ENCODE results near the gene SH3BGRL3. TPM values are rescaled to one million over a fixed set of nuclear protein-coding genes. Genes with fewer than 3 reads are reported as not detected.
"Not testable (repeated sequence)": the region's sequence is repeated elsewhere in the genome, so short reads cannot be mapped to it uniquely, and the experiment has no call there.

Gene SH3BGRL3
- polyA plus RNA-seq, 2 donors: 170 to 299 TPM

DNA sequence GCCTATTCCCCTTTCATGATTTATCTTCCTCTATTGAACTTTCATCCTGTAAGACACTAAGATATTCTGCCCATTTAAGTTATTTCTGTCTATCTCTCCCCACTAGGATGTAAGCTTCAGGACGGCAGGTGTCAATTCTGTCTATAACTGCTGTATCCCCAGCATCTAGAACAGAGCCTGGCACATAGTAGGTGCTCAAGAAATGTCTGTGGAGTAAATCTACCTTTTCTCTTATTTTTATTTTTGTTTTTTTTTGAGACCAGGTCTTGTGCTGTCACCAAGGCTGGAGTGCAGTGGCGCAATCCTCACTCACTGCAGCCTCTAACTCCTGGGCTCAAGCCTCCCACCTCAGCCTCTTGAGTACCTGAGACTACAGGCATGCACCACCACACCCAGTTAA lies 43.5 kb downstream of the SH3BGRL3 start:
- Histone ChIP-seq H3K36me3 (ENCODE audit: control insufficient read depth in 2 of 2, insufficient read depth in 2 of 2, low read length in 1 of 2) (peaks cover 0 to 35% of the 10 kb centered on the region in 2 donors), H3K27ac (ENCODE audit: low read depth in 2 of 2, low read length in 1 of 2) (no peak overlapping the region), H3K27me3 (ENCODE audit: control insufficient read depth in 1 of 2, insufficient read depth in 2 of 2, low read length in 2 of 2) (no peaks in the 10 kb centered on the region), H3K9me3 (ENCODE audit: control insufficient read depth in 2 of 2, insufficient read depth in 1 of 2, low read depth in 1 of 2, low read length in 1 of 2) (no peaks in the 10 kb centered on the region), H3K4me3 (ENCODE audit: low read depth in 1 of 2, low read length in 2 of 2) (no peak overlapping the region), H3K4me1 (ENCODE audit: control insufficient read depth in 2 of 2, insufficient read depth in 2 of 2, low read length in 1 of 2) (peaks cover 0 to 5% of the 10 kb centered on the region in 2 donors)
- WGBS, 2 donors: 88 to 97% methylated on average over 2 of the region's 2 CpGs

GRCh38 chr1:26324550-26324949 lies 44.7 kb downstream of the SH3BGRL3 start:
- peaks cover 0 to 38% of the 10 kb centered on the region in 2 donors for H3K36me3 ChIP-seq (ENCODE audit: control insufficient read depth in 2 of 2, insufficient read depth in 2 of 2, low read length in 1 of 2)
- H3K9me3 ChIP-seq (ENCODE audit: control insufficient read depth in 2 of 2, insufficient read depth in 1 of 2, low read depth in 1 of 2, low read length in 1 of 2): no peaks in the 10 kb centered on the region
- 85 to 89% methylated on average over 3 of the region's 3 CpGs for WGBS, 2 donors
- H3K4me3 ChIP-seq (ENCODE audit: low read depth in 1 of 2, low read length in 2 of 2): no peak overlapping the region
- H3K27ac ChIP-seq (ENCODE audit: low read depth in 2 of 2, low read length in 1 of 2): no peak overlapping the region
- peaks cover 0 to 5% of the 10 kb centered on the region in 2 donors for H3K4me1 ChIP-seq (ENCODE audit: control insufficient read depth in 2 of 2, insufficient read depth in 2 of 2, low read length in 1 of 2)
- no peaks in the 10 kb centered on the region for H3K27me3 ChIP-seq (ENCODE audit: control insufficient read depth in 1 of 2, insufficient read depth in 2 of 2, low read length in 2 of 2)

DNA sequence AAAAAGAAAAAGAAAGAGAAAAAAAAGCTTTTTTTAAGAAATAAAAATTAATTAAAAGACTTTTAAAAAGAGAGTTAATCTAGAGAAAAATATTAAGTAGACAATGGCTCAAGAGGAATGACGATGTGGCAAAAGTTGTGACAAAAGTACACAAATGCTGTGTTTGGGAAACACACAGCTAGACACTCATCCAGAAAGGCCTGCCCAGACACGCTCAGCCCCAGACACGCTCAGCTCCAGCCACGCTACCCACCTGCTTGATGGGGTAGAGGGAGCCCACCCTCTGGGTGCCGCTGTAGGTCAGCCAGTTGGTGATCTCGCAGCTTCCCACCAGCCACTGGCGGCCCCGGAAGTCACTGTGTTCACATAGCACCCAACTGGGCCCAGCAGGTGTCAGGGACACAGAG lies 48.1 kb downstream of the SH3BGRL3 start:
- 73 to 81% methylated on average over 8 of the region's 8 CpGs for WGBS, 2 donors
- Histone ChIP-seq H3K36me3 (ENCODE audit: control insufficient read depth in 2 of 2, insufficient read depth in 2 of 2, low read length in 1 of 2) (peaks cover 0 to 32% of the 10 kb centered on the region in 2 donors), H3K27me3 (ENCODE audit: control insufficient read depth in 1 of 2, insufficient read depth in 2 of 2, low read length in 2 of 2) (no peaks in the 10 kb centered on the region)

GRCh38 chr1:26328597-26328996 lies 48.7 kb downstream of the SH3BGRL3 start:
- no peak overlapping the region for H3K4me3 ChIP-seq (ENCODE audit: low read depth in 1 of 2, low read length in 2 of 2)
- no peaks in the 10 kb centered on the region for H3K27me3 ChIP-seq (ENCODE audit: control insufficient read depth in 1 of 2, insufficient read depth in 2 of 2, low read length in 2 of 2)
- H3K27ac ChIP-seq (ENCODE audit: low read depth in 2 of 2, low read length in 1 of 2): no peak overlapping the region
- WGBS, 2 donors: 82 to 95% methylated on average over 8 of the region's 8 CpGs
- peaks cover 0 to 32% of the 10 kb centered on the region in 2 donors for H3K36me3 ChIP-seq (ENCODE audit: control insufficient read depth in 2 of 2, insufficient read depth in 2 of 2, low read length in 1 of 2)
- H3K9me3 ChIP-seq (ENCODE audit: control insufficient read depth in 2 of 2, insufficient read depth in 1 of 2, low read depth in 1 of 2, low read length in 1 of 2): no peaks in the 10 kb centered on the region
- H3K4me1 ChIP-seq (ENCODE audit: control insufficient read depth in 2 of 2, insufficient read depth in 2 of 2, low read length in 1 of 2): peaks cover 0 to 3% of the 10 kb centered on the region in 2 donors

More for the DNA sequence above, 48.1 kb downstream of the SH3BGRL3 start:
- Histone ChIP-seq H3K9me3 (ENCODE audit: control insufficient read depth in 2 of 2, insufficient read depth in 1 of 2, low read depth in 1 of 2, low read length in 1 of 2) (no peaks in the 10 kb centered on the region), H3K4me3 (ENCODE audit: low read depth in 1 of 2, low read length in 2 of 2) (no peak overlapping the region), H3K4me1 (ENCODE audit: control insufficient read depth in 2 of 2, insufficient read depth in 2 of 2, low read length in 1 of 2) (peaks cover 0 to 3% of the 10 kb centered on the region in 2 donors), H3K27ac (ENCODE audit: low read depth in 2 of 2, low read length in 1 of 2) (no peak overlapping the region)

DNA sequence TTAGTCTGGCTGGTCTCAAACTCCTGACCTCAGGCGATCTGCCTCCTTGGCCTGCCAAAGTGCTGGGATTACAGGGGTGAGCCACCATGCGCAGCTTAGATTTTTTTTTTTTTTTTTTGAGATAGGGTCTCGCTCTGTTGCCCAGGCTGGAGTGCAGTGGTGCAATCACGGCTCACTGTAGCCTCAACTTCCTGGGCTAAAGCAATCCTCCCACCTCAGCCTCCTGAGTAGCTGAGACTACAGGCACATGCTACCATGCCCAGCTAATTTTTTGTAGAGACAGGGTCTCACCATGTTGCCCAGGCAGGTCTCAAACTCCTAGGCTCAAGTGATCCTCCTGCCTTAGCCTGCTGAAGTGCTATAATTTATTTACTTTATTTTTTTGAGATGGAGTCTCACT lies 49.5 kb downstream of the SH3BGRL3 start:
- not testable (repeated sequence) for H3K4me3 ChIP-seq (ENCODE audit: low read depth in 1 of 2, low read length in 2 of 2); H3K27ac ChIP-seq (ENCODE audit: low read depth in 2 of 2, low read length in 1 of 2); H3K27me3 ChIP-seq (ENCODE audit: control insufficient read depth in 1 of 2, insufficient read depth in 2 of 2, low read length in 2 of 2); H3K4me1 ChIP-seq (ENCODE audit: control insufficient read depth in 2 of 2, insufficient read depth in 2 of 2, low read length in 1 of 2); H3K9me3 ChIP-seq (ENCODE audit: control insufficient read depth in 2 of 2, insufficient read depth in 1 of 2, low read depth in 1 of 2, low read length in 1 of 2)
- peaks cover 0 to 24% of the 10 kb centered on the region in 2 donors for H3K36me3 ChIP-seq (ENCODE audit: control insufficient read depth in 2 of 2, insufficient read depth in 2 of 2, low read length in 1 of 2)
- 89 to 94% methylated on average over 3 to 4 of the region's 4 CpGs for WGBS, 2 donors

GRCh38 chr1:26330276-26330675 lies 50.4 kb downstream of the SH3BGRL3 start:
- peaks cover 0 to 23% of the 10 kb centered on the region in 2 donors for H3K36me3 ChIP-seq (ENCODE audit: control insufficient read depth in 2 of 2, insufficient read depth in 2 of 2, low read length in 1 of 2)
- no peak overlapping the region for H3K27ac ChIP-seq (ENCODE audit: low read depth in 2 of 2, low read length in 1 of 2)
- H3K9me3 ChIP-seq (ENCODE audit: control insufficient read depth in 2 of 2, insufficient read depth in 1 of 2, low read depth in 1 of 2, low read length in 1 of 2): no peaks in the 10 kb centered on the region
- 80 to 93% methylated on average over 5 of the region's 5 CpGs for WGBS, 2 donors
- peaks cover 0 to 3% of the 10 kb centered on the region in 2 donors for H3K4me1 ChIP-seq (ENCODE audit: control insufficient read depth in 2 of 2, insufficient read depth in 2 of 2, low read length in 1 of 2)
- no peaks in the 10 kb centered on the region for H3K27me3 ChIP-seq (ENCODE audit: control insufficient read depth in 1 of 2, insufficient read depth in 2 of 2, low read length in 2 of 2)
- H3K4me3 ChIP-seq (ENCODE audit: low read depth in 1 of 2, low read length in 2 of 2): no peak overlapping the region

Other genes starting within 250 kb of the SH3BGRL3 start
- gene SLC30A2, start 234.0 kb upstream of the SH3BGRL3 start, polyA plus RNA-seq: under 1 TPM in 1 of 2 donors, not detected in 1; 0.01 TPM
- under 1 TPM; 0.10 to 0.19 TPM for gene TRIM63, start 212.5 kb upstream of the SH3BGRL3 start, polyA plus RNA-seq
- 1 to 10 TPM; 2.6 to 3.7 TPM for gene PDIK1L, start 168.3 kb upstream of the SH3BGRL3 start, polyA plus RNA-seq
- 1 to 10 TPM in 1 of 2 donors, under 1 TPM in 1; 0.94 to 1.6 TPM for gene FAM110D, start 121.0 kb upstream of the SH3BGRL3 start, polyA plus RNA-seq
- gene C1orf232, start 111.1 kb upstream of the SH3BGRL3 start, polyA plus RNA-seq: not detected
- 10 to 100 TPM; 42.3 to 63.3 TPM for gene ZNF593, start 110.2 kb upstream of the SH3BGRL3 start, polyA plus RNA-seq
- under 1 TPM; 0.12 to 0.22 TPM for gene ZNF593OS, start 108.3 kb upstream of the SH3BGRL3 start, polyA plus RNA-seq
- gene CNKSR1, start 102.6 kb upstream of the SH3BGRL3 start, polyA plus RNA-seq: 10 to 100 TPM; 18.7 to 31.9 TPM
- gene CATSPER4, start 89.5 kb upstream of the SH3BGRL3 start, polyA plus RNA-seq: not detected
- gene CEP85, start 45.9 kb upstream of the SH3BGRL3 start, polyA plus RNA-seq: 1 to 10 TPM; 5.3 to 5.9 TPM
- 10 to 100 TPM; 10.1 to 16.0 TPM for gene UBXN11, start 26.6 kb downstream of the SH3BGRL3 start, polyA plus RNA-seq
- gene CD52, start 37.9 kb downstream of the SH3BGRL3 start, polyA plus RNA-seq: 10 to 100 TPM; 17.0 to 20.6 TPM
- gene CRYBG2, start 74.0 kb downstream of the SH3BGRL3 start, polyA plus RNA-seq: 100 to 1,000 TPM; 163 to 275 TPM
- under 1 TPM; 0.28 to 0.51 TPM for gene ZNF683, start 92.7 kb downstream of the SH3BGRL3 start, polyA plus RNA-seq
- not detected for gene LIN28A, start 130.7 kb downstream of the SH3BGRL3 start, polyA plus RNA-seq
- gene DHDDS, start 152.2 kb downstream of the SH3BGRL3 start, polyA plus RNA-seq: 10 to 100 TPM; 22.6 to 29.3 TPM
- 100 to 1,000 TPM; 314 to 439 TPM for gene HMGN2, start 192.4 kb downstream of the SH3BGRL3 start, polyA plus RNA-seq
- gene RPS6KA1, start 249.7 kb downstream of the SH3BGRL3 start, polyA plus RNA-seq: 10 to 100 TPM in 1 of 2 donors, 1 to 10 TPM in 1; 9.6 to 15.0 TPM